ENCODE results near the gene MRPL39. TPM values are rescaled to one million over a fixed set of nuclear protein-coding genes. Genes with fewer than 3 reads are reported as not detected.
A peak's percentile ranks its signal among the peaks of the same experiment; 100 is the strongest.

The MRPL39 gene
- total and polyA plus RNA-seq, 12 donors: 19.4 to 90.7 (median 41.7) TPM

DNA sequence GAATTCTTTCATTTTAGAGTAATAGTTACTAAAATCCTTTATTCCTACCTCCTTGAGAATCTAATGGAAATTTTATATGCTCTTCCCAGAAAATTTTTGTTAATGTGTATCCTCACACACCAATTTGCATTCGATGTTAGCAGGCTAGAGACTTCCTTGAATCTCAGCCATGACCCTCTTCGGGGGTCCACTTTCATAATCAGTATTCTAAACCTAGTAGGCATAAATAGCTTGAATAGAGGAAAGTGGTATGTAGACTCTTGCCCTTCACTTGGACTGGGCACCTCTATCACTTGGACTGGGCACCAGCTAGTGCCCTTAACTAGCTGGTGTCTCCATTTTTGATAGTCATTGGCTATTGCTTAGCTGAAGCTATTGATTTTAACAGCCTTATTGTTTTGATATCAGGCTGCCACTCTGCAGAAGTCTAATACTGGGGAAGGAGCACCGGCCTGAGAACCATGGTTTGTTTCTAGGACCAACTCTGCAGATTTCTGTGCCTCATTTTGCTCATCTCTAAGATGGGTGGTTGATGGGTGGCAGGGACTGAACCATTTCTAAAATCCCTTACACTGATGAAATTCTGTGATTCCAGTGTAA lies 42.8 kb downstream of the MRPL39 start:
- Histone ChIP-seq H3K4me1 (replicated peaks in 1 of 2) (no peaks in the 10 kb centered on the region), H3K27me3 (no peaks in the 10 kb centered on the region), H3K36me3 (replicated peaks in 1 of 2) (no peaks in the 10 kb centered on the region), H3K4me3 (no peak overlapping the region), H3K9me3 (replicated peaks in 1 of 3) (no peaks in the 10 kb centered on the region), H3K27ac (no peak overlapping the region)
- DNase-seq: no peak
- intact Hi-C loops (cut with DNase I): no loop called here
- 92 to 98% (median 95%) methylated on average over 3 of the region's 3 CpGs for WGBS, 4 donors
- TF ChIP-seq POLR2A (IDR thresholded peaks at IDR 0.05) (no peak), CTCF (IDR thresholded peaks at IDR 0.05) (no peak)

DNA sequence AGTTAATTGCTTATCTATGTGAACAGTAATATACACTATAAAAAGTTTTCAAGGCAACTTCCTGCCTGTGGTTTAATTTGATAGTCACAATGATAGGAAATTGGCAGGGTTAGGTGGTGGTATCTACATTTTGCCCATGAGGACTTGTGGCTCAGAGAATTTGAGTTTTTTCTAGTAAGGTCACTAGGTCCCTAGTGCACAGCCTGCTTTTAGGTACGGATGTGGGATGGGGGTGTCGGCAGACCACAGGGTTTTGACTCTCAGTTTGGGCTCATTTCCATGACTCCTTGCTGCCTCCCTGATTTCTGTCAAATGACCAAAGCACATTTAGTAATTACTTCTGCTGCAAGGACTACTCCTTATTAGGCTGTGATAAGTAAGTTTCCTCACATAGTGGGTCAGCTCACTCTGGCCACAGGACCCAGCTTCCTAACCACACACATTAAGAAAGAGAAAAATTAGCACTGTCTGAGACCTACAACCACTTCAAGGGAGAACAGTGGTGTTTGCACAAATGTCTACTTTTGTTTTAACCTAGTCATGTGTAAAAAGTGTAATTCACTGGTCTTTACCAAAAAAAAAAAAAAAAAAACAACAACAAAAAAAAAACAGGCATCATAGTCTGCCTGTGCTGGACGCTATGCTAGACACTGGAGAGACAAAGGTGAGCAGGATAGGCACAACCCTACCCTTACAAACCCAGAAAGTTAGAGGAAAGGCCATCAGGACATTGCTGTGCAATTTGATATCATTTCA lies 43.7 kb downstream of the MRPL39 start:
- 83 to 90% (median 86%) methylated on average over 3 of the region's 3 CpGs for WGBS, 4 donors
- no peaks in the 10 kb centered on the region for H3K4me1 ChIP-seq (replicated peaks in 1 of 2)
- no peak overlapping the region for H3K4me3 ChIP-seq
- no peaks in the 10 kb centered on the region for H3K36me3 ChIP-seq (replicated peaks in 1 of 2)
- no peak overlapping the region for H3K27ac ChIP-seq
- TF ChIP-seq POLR2A (IDR thresholded peaks at IDR 0.05): no peak
- no peak for TF ChIP-seq CTCF (IDR thresholded peaks at IDR 0.05)
- intact Hi-C loops (cut with DNase I): no loop called here
- DNase-seq: no peak
- H3K9me3 ChIP-seq (replicated peaks in 1 of 3): no peaks in the 10 kb centered on the region
- H3K27me3 ChIP-seq: no peaks in the 10 kb centered on the region

DNA sequence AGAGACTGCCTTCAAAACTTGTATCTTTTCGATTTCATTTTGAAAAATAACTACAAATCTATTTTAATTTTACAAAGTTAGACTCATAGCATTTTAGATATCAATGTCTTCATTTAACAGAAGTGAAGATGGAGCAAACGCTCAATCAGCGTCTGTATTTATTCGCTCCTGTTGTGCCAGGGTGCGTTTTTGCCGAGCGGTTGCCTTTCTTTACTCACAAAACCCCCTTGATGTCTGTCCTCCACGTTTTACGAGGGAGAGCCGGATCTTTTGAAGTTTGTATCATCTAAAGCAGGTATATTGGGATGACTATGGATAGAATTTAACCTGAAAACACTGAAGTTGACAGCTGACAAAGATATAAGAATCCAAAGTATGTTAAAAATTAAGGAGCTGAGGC lies 44.6 kb downstream of the MRPL39 start:
- no peak for DNase-seq
- Histone ChIP-seq H3K27me3 (no peaks in the 10 kb centered on the region), H3K9me3 (replicated peaks in 1 of 3) (no peaks in the 10 kb centered on the region), H3K27ac (no peak overlapping the region), H3K4me1 (replicated peaks in 1 of 2) (no peaks in the 10 kb centered on the region), H3K36me3 (replicated peaks in 1 of 2) (no peaks in the 10 kb centered on the region), H3K4me3 (peak overlapping the region in 1 of 4 donors; percentile 62)
- intact Hi-C loops (cut with DNase I): no loop called here
- TF ChIP-seq POLR2A (IDR thresholded peaks at IDR 0.05) (no peak), CTCF (IDR thresholded peaks at IDR 0.05) (no peak)
- WGBS, 4 donors: 79 to 82% (median 81%) methylated on average over 10 of the region's 10 CpGs

DNA sequence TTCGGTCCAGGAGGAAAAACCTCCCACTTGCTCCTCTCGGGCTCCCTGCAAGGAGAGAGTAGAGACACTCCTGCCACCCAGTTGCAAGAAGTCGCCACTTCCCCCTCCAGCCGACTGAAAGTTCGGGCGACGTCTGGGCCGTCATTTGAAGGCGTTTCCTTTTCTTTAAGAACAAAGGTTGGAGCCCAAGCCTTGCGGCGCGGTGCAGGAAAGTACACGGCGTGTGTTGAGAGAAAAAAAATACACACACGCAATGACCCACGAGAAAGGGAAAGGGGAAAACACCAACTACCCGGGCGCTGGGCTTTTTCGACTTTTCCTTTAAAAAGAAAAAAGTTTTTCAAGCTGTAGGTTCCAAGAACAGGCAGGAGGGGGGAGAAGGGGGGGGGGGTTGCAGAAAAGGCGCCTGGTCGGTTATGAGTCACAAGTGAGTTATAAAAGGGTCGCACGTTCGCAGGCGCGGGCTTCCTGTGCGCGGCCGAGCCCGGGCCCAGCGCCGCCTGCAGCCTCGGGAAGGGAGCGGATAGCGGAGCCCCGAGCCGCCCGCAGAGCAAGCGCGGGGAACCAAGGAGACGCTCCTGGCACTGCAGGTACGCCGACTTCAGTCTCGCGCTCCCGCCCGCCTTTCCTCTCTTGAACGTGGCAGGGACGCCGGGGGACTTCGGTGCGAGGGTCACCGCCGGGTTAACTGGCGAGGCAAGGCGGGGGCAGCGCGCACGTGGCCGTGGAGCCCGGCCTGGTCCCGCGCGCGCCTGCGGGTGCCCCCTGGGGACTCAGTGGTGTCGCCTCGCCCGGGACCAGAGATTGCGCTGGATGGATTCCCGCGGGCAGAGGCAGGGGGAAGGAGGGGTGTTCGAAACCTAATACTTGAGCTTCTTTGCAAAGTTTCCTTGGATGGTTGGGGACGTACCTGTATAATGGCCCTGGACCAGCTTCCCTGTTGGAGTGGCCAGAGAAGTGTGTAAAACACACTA lies 45.3 kb downstream of the MRPL39 start:
- 6 to 29% (median 12%) methylated on average over 29 to 74 of the region's 74 CpGs for WGBS, 4 donors
- no peaks in the 10 kb centered on the region for H3K27me3 ChIP-seq
- peak; percentile 30 to 63 (median 39) for DNase-seq
- peak overlapping the region in 3 of 4 donors; percentile 14 to 62 (median 46) for H3K4me3 ChIP-seq
- H3K27ac ChIP-seq: peak overlapping the region in 2 of 5 donors; percentile 11 to 34
- no peaks in the 10 kb centered on the region for H3K4me1 ChIP-seq (replicated peaks in 1 of 2)
- H3K9me3 ChIP-seq (replicated peaks in 1 of 3): no peaks in the 10 kb centered on the region
- no peaks in the 10 kb centered on the region for H3K36me3 ChIP-seq (replicated peaks in 1 of 2)
- intact Hi-C loops (cut with DNase I): no loop called here
- TF ChIP-seq CTCF (IDR thresholded peaks at IDR 0.05): peak in 2 of 6 experiments; percentile 10 to 16
- TF ChIP-seq POLR2A (IDR thresholded peaks at IDR 0.05): no peak
